ENCODE measurements around the gene MGLL.
A peak's percentile ranks its signal among the peaks of the same experiment; 100 is the strongest.

MGLL gene

DNA sequence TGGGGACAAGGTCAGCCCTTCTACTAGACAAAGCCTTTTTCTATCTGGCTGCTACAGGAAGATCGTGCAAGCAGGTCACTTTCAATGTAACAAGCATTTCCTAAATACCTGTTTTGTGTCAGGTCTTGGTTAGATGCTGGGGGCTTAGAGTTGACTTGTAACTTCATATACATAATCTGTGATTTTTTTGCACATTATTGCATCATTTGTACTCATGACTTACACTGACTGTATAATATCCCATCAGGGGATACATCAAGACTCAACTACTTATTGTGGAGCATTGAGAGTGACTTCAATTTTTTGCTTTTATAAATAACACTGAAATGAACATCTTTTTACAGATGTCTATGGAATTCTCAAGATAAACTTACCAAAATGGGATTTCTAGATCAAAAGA lies 80.6 kb downstream of the MGLL start:
- Mint-ChIP-seq H3K27me3 (ENCODE audit: low read depth) (peaks cover 4% of the 10 kb centered on the region), H3K9me3 (no peaks in the 10 kb centered on the region), H3K4me3 (no peak overlapping the region), H3K4me1 (ENCODE audit: low read depth) (peaks cover 3% of the 10 kb centered on the region), H3K27ac (no peak overlapping the region), H3K36me3 (ENCODE audit: low read depth) (no peaks in the 10 kb centered on the region)
- DNase-seq (ENCODE audit: low spot score): no peak

DNA sequence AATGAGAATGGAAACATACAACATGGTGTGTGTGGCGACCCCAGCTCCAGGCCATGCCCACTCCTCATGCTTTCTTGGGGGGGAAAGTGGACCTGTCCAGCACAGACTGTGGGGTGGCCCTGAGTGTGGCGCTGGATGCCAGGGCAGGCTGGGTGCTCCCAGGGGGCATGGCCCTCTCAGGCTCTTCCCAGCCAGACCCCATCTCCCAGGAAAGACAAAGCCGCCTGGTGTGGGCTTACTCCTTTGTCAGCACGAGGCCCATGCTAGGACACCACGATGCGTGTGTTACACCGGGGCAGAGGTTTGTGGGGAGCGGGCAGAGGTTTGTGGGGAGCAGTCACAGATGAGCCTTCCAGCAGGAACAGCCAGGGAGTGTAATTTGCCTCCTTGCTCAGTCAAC lies 81.1 kb downstream of the MGLL start:
- Mint-ChIP-seq H3K4me3 (no peak overlapping the region), H3K36me3 (ENCODE audit: low read depth) (no peaks in the 10 kb centered on the region), H3K9me3 (no peaks in the 10 kb centered on the region), H3K27ac (no peak overlapping the region), H3K4me1 (ENCODE audit: low read depth) (peaks cover 3% of the 10 kb centered on the region), H3K27me3 (ENCODE audit: low read depth) (peaks cover 4% of the 10 kb centered on the region)
- no peak for DNase-seq (ENCODE audit: low spot score)

DNA sequence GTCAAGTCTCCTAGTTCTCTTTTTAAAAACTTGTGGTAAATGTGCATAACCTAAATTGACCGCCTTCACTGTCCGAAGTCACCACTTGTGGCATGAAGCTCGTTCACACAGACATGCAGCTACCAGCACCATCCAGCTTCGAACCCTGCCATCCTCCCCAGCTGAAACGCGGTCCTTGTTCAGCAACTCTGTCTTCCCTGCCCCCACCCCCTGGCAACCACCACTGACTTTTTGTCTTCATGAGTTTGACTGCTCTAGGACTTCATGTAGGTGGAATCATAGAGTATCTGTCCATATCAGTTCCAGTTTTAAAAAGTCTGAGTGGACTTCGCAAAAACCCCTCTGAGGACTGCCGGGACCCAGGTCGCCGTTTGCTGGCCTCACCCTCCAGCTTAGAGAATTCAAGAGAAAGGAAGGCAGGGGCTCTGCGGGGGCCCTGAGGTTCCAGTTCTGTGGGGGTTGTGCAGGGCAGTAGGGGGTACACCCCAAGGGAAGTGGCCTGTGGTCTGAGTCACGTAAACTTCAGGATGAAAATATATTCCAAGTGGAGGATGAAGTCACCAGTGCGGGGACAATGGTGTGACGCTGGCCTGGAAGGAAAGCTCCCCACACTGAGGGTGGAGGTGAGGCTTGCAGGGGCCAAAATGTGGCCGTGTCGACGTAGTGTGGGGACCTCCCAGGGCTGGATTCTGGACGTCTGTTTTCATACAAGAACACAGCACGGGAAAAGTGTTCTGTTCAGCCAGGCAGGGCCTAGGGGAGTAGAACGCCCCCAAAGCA lies 82.0 kb downstream of the MGLL start:
- Mint-ChIP-seq H3K9me3 (no peaks in the 10 kb centered on the region), H3K27me3 (ENCODE audit: low read depth) (peaks cover 9% of the 10 kb centered on the region), H3K4me3 (no peak overlapping the region), H3K27ac (no peak overlapping the region), H3K4me1 (ENCODE audit: low read depth) (peaks cover 3% of the 10 kb centered on the region), H3K36me3 (ENCODE audit: low read depth) (no peaks in the 10 kb centered on the region)
- no peak for DNase-seq (ENCODE audit: low spot score)

DNA sequence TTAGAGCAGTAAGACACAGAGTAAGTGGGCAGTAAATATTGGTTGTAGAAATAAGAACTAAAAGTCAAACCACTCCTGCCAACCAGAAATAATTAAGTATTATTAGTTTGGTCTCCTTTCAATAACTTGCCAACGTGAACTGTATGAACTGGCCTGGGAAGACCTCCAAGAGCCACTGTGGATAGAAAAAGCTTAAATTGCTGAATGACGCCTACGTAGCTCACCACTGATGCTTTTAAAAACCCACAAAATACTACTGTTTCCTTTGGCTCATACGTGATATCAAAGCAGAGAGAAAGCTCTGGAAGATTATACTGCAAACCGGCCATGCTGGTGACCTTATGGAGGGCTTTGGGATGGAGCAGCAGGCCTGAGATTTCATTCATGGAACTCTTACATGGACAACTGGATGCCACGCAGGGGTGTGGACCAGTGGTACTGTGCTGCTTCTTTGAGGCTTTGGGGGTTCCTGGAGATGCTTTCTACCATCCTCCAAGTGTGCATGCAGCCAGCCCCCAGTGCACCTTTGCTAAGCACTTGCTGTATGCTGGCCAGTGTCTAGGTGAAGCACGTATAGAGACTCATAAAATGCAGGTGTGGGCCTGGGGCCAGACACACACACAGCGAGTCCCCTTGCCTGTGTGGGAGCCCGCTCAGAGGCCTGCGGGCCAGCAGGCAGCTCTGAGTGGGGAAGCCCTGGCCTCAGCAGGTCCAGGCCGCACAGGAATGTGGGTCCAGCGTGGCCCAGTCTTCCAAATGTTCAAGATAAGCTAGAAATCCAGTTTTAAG lies 82.8 kb downstream of the MGLL start:
- peaks cover 16% of the 10 kb centered on the region for H3K27me3 Mint-ChIP-seq (ENCODE audit: low read depth)
- H3K27ac Mint-ChIP-seq: no peak overlapping the region
- no peaks in the 10 kb centered on the region for H3K36me3 Mint-ChIP-seq (ENCODE audit: low read depth)
- no peak for DNase-seq (ENCODE audit: low spot score)
- H3K4me3 Mint-ChIP-seq: no peak overlapping the region
- no peaks in the 10 kb centered on the region for H3K9me3 Mint-ChIP-seq
- peaks cover 7% of the 10 kb centered on the region for H3K4me1 Mint-ChIP-seq (ENCODE audit: low read depth)

DNA sequence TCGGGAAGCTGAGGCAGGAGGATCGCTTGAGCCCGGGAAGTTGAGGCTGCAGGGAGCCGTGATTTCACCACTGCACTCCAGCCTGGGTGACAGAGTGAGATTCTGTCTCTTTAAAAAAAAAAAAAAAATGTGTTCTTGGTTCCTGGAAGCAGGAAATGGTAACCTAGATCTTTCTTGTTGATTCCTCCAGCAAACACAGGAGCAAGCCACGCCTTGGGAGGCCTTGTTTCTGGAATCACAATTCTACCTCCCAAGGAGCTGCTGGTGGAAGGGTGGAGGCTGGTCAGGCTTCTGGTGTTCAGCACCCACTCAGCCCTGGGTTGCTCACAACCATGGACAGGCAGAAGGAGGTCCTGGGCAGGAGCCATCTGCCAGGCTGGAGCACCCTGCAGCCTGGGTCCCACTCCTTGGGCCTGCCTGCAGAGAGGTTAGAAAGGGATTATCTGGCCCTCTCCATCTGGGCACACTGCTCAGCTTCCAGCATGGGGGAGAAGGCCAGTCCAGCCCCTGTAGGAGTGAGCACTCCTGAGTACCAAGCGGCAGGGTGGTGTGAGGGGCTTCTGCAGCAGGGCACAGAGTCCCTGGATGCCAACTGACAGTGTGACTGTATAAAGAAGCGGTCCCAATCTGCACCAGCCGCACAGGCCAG lies 84.0 kb downstream of the MGLL start:
- Mint-ChIP-seq H3K9me3 (no peaks in the 10 kb centered on the region), H3K27me3 (ENCODE audit: low read depth) (peaks cover 13% of the 10 kb centered on the region), H3K36me3 (ENCODE audit: low read depth) (no peaks in the 10 kb centered on the region), H3K4me1 (ENCODE audit: low read depth) (peaks cover 7% of the 10 kb centered on the region), H3K27ac (peak overlapping the region; percentile 65), H3K4me3 (peak overlapping the region; percentile 45)
- no peak for DNase-seq (ENCODE audit: low spot score)

DNA sequence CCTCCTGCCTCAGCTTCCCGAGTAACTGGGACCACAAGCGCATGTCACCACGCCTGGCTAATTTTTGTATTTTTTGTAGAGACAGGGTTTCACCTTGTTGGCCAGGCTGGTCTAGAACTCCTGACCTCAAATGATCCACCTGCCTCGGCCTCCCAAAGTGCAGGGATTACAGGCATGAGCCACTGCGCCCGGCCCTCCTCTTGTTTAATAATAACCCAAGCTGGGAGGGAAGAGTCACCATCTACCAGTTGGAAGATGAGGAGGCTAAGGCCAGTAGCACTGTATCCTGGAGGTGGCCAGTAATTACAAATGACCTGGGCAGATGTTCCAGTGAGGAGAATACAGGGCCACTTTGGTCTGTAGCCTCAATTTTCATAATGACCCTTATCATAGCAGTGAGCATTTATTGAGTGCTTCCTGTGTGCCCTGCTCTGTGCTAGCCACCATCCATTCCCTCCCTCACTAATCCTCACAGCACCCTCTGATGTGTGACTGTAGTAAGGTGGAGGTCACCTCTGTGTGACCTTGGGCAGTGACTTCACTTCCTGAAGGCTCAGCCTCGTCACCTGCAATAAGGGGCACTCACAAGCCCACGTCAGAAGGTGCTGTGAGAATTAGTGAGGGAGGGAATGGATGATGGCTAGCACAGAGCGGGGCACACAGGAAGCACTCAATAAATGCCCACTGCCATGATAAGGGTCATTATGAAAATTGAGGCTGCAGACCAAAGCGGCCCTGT lies 85.3 kb downstream of the MGLL start:
- Mint-ChIP-seq H3K36me3 (ENCODE audit: low read depth) (no peaks in the 10 kb centered on the region), H3K27ac (no peak overlapping the region), H3K27me3 (ENCODE audit: low read depth) (peaks cover 14% of the 10 kb centered on the region), H3K4me3 (no peak overlapping the region), H3K4me1 (ENCODE audit: low read depth) (peaks cover 7% of the 10 kb centered on the region), H3K9me3 (no peaks in the 10 kb centered on the region)
- no peak for DNase-seq (ENCODE audit: low spot score)

DNA sequence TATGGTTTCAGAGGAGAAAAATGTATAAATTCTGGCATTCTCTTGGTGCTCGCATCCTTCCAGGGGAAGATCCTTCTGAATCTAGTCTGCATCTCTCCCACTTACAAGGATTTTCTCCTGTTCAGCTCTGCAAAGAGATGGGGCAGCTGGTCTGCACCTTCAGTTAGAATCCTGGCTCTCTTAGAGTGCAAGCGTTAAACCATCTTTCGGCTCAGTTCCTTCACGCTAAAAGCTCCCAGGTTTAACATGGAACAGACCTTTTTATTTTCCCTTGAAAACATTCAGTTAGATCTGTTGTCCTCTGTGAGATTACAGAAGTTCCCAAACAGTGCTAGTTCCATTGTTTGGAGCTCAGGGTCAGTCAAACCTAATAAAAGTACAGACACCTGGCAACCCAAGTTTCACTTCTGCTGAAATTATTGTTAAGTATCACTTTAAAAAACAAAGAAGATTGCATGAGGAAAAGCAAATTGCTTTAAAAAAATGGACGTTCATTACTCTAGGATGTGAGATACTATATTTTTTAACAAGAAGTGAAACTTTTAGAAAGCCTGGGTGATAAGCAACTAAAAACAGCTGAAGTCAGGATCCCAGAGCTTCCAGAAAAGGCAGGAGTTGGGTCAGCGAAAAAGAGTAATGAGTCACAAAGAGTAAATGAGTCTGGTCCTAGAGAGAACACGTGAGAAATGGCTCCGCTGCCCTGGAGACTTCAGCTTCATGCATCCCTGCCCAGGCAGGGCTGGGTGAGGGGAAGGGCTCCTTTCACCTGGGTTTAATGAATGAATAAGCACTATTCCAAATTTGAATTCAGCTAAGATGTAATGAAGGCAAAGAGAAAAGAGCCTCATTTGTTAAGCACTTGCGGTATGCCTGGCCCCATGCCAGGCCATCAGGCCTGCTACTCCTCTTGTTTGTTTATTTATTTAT lies 86.3 kb downstream of the MGLL start:
- Mint-ChIP-seq H3K4me3 (no peak overlapping the region), H3K27ac (no peak overlapping the region), H3K4me1 (ENCODE audit: low read depth) (peaks cover 7% of the 10 kb centered on the region), H3K9me3 (no peaks in the 10 kb centered on the region), H3K27me3 (ENCODE audit: low read depth) (peaks cover 14% of the 10 kb centered on the region), H3K36me3 (ENCODE audit: low read depth) (no peaks in the 10 kb centered on the region)
- no peak for DNase-seq (ENCODE audit: low spot score)

DNA sequence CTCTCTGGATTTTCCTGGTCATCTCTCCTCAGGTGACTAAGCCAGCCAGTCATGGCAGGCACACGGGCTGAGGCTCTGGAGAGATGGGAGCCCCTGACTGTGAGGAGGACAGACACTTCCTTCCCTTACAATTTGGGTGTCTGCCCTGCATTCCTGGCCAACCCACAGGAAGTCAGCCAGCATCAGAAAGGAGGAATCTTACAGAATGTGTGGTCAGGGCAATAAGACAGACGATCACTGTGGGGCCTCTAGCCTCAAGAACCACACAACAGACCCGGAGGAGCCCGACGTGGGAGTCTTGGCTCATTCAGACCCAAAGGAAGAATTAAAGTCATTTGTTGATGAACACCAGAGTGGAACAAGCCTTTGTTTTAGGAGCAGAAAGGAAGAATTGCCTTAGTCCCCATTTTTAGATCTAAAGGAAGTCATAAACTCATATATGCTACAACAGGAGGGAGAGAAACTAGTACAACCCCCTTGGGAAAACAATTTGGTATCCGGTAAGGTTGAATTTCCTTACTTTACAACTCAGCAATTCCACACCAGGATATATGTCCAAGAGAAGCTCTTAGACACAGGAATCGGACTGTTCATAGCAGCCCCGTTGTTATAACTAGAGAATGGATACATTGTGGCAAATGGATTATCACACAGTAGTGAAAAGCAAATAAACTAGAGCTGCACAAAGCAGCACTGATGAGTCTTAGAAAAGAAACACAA lies 87.4 kb downstream of the MGLL start:
- Mint-ChIP-seq H3K9me3 (no peaks in the 10 kb centered on the region), H3K4me1 (ENCODE audit: low read depth) (peaks cover 7% of the 10 kb centered on the region), H3K36me3 (ENCODE audit: low read depth) (no peaks in the 10 kb centered on the region), H3K27ac (no peak overlapping the region), H3K27me3 (ENCODE audit: low read depth) (peaks cover 14% of the 10 kb centered on the region), H3K4me3 (no peak overlapping the region)
- DNase-seq (ENCODE audit: low spot score): no peak

DNA sequence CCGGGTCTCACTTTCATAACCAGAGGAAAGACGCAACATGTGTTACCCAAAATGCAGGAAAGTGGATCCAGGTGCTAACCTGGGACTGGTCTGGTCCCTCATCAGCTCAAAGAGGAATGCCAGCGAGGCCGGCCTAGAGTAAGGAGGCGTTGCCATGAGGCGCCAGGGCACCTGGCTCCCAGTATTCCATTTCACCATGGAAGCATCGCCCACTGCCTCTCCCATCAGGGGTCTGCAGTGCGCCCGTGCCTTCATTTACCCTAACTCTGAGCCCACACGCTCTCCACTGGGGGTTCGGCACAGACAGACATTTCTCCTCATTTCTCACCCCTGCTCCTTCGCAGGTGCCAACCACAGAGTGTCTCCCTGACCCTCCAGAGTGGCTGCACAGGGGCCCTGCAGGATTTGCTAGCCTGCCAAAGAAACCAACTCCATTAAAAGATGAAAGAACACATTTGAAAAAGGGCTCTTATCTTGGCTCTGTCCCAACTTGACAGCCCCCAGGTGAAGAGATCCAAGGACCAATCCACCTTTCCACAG lies 88.1 kb downstream of the MGLL start:
- Mint-ChIP-seq H3K27ac (no peak overlapping the region), H3K36me3 (ENCODE audit: low read depth) (no peaks in the 10 kb centered on the region), H3K4me1 (ENCODE audit: low read depth) (peaks cover 7% of the 10 kb centered on the region), H3K9me3 (no peaks in the 10 kb centered on the region), H3K27me3 (ENCODE audit: low read depth) (peaks cover 14% of the 10 kb centered on the region), H3K4me3 (no peak overlapping the region)
- no peak for DNase-seq (ENCODE audit: low spot score)

DNA sequence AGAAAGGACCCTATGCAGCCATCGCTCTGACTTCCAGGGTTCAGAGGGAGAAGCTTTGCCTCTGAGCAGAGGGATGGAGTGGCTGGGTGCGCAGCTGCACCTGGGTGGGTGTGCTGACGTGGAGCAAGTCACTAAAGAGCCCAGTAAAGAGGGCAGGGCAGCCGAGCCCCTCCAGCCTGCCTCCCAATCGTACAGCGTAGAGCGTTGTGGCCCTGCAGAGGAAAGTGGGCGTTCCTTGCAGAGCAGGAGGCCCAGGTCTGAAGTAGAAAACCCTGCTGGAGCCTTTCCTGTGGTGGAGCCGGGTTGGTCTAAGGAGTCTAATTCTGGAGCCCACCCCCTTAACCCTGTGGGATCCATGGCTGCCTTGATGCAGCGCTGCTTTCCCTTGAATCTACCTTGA lies 88.5 kb downstream of the MGLL start:
- DNase-seq (ENCODE audit: low spot score): no peak
- peaks cover 16% of the 10 kb centered on the region for H3K27me3 Mint-ChIP-seq (ENCODE audit: low read depth)
- no peak overlapping the region for H3K27ac Mint-ChIP-seq
- H3K4me3 Mint-ChIP-seq: no peak overlapping the region
- peaks cover 7% of the 10 kb centered on the region for H3K4me1 Mint-ChIP-seq (ENCODE audit: low read depth)
- no peaks in the 10 kb centered on the region for H3K9me3 Mint-ChIP-seq
- no peaks in the 10 kb centered on the region for H3K36me3 Mint-ChIP-seq (ENCODE audit: low read depth)

DNA sequence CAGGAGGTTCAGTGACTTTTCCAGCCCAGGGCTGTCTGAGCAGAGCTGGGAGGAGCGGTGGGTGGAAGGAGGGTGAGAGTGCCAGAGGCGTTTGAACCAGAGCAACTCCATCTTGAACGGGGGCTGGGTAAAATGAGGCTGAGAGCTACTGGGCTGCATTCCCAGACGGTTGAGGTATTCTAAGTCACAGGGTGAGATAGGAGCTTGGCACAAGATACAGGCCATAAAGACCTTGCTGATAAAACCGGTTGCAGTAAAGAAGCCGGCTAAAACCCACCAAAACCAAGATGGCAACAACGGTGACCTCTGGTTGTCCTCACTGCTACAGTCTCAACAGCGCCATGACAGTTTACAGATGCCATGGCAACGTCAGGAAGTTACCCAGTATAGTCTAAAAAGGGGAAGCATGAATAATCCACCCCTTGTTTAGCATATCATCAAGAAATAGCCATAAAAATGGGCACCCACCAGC lies 89.4 kb downstream of the MGLL start:
- no peak overlapping the region for H3K27ac Mint-ChIP-seq
- H3K4me1 Mint-ChIP-seq (ENCODE audit: low read depth): peaks cover 5% of the 10 kb centered on the region
- no peaks in the 10 kb centered on the region for H3K9me3 Mint-ChIP-seq
- peaks cover 21% of the 10 kb centered on the region for H3K27me3 Mint-ChIP-seq (ENCODE audit: low read depth)
- no peak overlapping the region for H3K4me3 Mint-ChIP-seq
- no peak for DNase-seq (ENCODE audit: low spot score)
- H3K36me3 Mint-ChIP-seq (ENCODE audit: low read depth): no peaks in the 10 kb centered on the region

DNA sequence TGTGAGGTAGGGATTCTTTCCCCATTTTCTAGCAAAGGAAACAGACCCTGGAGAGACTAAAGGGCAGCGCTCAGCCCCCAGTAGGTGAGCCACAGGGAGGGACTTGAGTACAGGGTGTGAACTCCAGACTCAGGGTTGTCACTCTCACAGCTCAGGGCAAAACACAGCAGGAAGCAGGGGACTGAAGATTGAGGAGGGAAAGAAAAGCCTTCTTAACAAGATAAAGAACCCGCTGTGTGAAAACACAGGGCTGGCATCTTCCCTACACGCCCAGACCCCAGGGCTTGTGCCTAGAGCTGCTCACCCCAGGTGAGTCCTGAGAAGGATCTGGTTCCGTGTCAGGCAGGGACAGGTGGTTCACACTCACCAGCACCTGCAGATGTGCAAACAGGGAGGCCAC lies 90.0 kb downstream of the MGLL start:
- H3K4me3 Mint-ChIP-seq: no peak overlapping the region
- H3K27ac Mint-ChIP-seq: no peak overlapping the region
- DNase-seq (ENCODE audit: low spot score): no peak
- peaks cover 5% of the 10 kb centered on the region for H3K4me1 Mint-ChIP-seq (ENCODE audit: low read depth)
- H3K27me3 Mint-ChIP-seq (ENCODE audit: low read depth): peaks cover 21% of the 10 kb centered on the region
- H3K36me3 Mint-ChIP-seq (ENCODE audit: low read depth): no peaks in the 10 kb centered on the region
- no peaks in the 10 kb centered on the region for H3K9me3 Mint-ChIP-seq

Measured in T-helper 2 cell treated with Interferon-gamma antibody and Interleukin-4, amounts not matched to agents 5 μg/mL and 100 μg/mL, for 36 hours (primary cell).